ENCODE results near the gene OTUD4. TPM values are rescaled to one million over a fixed set of nuclear protein-coding genes. Genes with fewer than 3 reads are reported as not detected.
A peak's percentile ranks its signal among the peaks of the same experiment; 100 is the strongest.
"Not testable (repeated sequence)": the region's sequence is repeated elsewhere in the genome, so short reads cannot be mapped to it uniquely, and the experiment has no call there.

OTUD4 gene
- total RNA-seq, 1 donor from 2014 or later = 36.2 TPM

GRCh38 chr4:145183023-145183422 lies 2.6 kb upstream of the OTUD4 start:
- DNase-seq = no peak
- ATAC-seq (ENCODE audit: poor library complexity) = no peak
- intact Hi-C loops (cut with DNase I) = no loop called here

DNA sequence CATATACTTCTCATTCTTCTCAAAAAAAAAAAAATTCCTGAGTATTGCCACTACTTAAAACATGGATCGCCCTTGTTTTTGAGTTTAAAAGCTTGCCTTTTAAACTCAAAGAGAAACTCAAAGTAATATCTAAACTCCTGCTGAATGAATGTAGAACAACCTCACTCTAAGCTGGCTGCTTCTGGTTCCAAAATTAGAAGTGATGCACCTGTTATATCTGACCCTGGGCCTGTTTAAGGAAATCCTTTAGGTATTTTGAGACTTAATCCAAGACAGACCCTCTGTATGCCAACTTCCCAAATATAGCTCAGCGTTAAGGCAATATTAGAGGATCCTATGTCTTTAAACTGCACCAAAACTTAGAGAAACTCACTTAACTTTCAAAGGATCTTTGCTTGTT lies 1.8 kb upstream of the OTUD4 start:
- DNase-seq = no peak
- intact Hi-C loops (cut with DNase I) = no loop called here
- no peak for ATAC-seq (ENCODE audit: poor library complexity)

DNA sequence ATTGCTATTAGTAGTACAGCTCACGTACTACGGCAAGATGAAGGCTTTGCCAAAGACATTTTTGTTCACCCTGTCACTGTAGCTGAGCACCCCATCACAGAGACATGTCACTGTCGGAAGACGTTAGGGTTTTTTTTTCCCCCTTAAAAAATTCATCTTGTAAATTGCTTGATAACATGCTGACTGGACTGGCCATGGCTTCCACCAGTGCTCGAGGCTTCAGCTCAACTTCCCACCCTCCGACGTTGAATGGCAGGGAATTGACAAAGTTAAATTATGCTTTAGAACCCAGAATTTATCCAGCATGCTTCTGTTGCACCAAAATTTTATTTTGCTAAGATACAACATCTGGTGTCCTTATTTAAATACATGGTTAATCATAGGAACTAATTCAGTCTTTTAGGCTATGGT lies 707 bp upstream of the OTUD4 start:
- ATAC-seq (ENCODE audit: poor library complexity) (no peak), DNase-seq (no peak)
- intact Hi-C loops (cut with DNase I) = no loop called here

GRCh38 chr4:145179861-145180297 lies 510 bp downstream of the OTUD4 start:
- intact Hi-C loops (cut with DNase I); DNase-seq: not testable (repeated sequence)
- peak; percentile 45 for ATAC-seq (ENCODE audit: poor library complexity)

- DNase-seq (peak; percentile 81), ATAC-seq (ENCODE audit: poor library complexity) (peak; percentile 63)
- intact Hi-C loops (cut with DNase I) = no loop called here
Measured at GRCh38 chr4:145179281-145179860, 1.0 kb downstream of the OTUD4 start.

DNA sequence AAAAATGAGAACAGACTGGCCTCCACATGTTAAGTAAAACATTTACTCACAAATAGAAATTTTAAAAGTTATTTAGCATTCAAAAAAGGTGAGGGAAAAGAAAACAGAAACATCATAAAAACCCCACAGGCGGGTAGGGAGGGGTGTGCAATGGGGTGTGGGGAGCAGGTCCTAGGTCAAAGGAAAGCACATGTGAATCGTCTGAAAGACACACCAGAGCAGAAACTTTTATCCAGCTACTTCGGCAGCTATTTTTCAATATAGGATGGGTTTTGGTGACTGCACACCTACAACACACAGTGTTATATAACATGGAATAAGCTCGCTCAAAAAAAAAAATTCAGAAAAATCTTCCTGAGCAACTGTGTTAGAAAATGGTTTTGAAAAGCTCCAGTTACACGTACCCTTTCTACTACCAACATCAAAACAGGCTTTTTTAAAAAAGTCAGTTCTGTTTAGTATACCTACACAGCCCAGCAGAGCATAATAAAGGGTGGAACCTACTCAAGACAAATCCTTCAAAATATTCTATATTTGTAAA lies 1.6 kb downstream of the OTUD4 start:
- intact Hi-C loops (cut with DNase I) = no loop called here
- DNase-seq (no peak), ATAC-seq (ENCODE audit: poor library complexity) (no peak)

GRCh38 chr4:145177906-145178538 lies 2.4 kb downstream of the OTUD4 start:
- ATAC-seq (ENCODE audit: poor library complexity) (no peak), DNase-seq (no peak)
- intact Hi-C loops (cut with DNase I) = no loop called here

GRCh38 chr4:145177511-145177905 lies 2.9 kb downstream of the OTUD4 start:
- intact Hi-C loops (cut with DNase I) = no loop called here
- no peak for ATAC-seq (ENCODE audit: poor library complexity)
- no peak for DNase-seq

DNA sequence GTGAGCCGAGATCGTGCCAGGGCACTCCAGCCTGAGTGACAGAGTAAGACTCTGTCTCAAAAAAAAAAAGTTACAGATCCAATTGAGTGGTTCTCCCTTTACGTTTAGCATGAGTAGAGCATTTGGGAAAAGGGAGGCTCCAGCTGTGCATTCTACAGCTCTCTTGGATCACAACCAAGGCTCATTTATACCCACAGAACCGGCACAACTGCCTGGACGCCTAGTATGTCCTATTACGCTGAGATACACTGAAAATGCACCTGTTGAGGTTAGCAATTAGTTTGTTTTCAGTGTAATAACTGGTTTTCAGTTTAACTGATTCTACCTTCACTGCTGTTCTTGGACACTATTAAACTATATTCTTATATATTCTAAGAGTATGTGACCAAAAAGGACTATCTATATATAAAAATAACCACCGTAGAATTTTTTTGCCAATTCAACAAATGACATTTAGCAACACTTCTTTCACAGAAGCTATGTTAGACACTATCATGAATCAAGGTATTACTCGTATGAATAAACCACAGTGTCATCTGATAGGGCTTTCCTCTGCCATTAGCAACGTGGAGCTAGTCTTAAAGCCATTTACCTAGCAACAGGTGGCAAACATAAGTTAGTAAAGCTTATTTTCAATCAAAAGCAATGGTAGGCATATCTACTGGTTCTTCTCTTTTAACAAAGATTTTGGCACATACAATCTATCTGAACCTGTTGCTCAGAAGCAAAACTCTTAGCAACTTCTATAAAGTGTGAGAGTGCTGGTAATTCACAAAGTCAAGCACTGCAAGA lies 3.6 kb downstream of the OTUD4 start:
- ATAC-seq (ENCODE audit: poor library complexity) = no peak
- no peak for DNase-seq
- intact Hi-C loops (cut with DNase I) = no loop called here

DNA sequence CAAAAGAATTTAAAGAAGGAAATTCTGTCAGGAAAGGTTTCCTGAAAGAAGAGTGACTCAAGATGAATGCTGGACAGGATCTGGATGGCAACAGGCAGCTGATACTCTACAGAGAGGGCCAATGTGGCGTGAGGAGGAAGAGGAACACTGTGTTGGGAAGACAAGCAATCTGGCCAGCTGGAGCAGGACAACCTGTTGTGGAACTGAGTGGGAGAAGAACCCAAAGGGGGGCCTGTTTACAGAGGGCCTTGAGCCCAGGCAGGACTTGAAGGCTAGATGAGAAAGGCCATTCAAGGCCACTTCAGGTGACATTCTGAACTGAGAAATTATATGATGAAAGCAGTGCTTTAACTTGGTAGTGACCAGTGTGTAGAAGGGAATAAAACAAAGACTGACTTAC lies 8.5 kb downstream of the OTUD4 start:
- DNase-seq = no peak
- peak; percentile 32 for ATAC-seq (ENCODE audit: poor library complexity)
- intact Hi-C loops (cut with DNase I) = no loop called here

GRCh38 chr4:145170223-145170622 lies 10.2 kb downstream of the OTUD4 start:
- intact Hi-C loops (cut with DNase I) = no loop called here
- peak; percentile 36 for ATAC-seq (ENCODE audit: poor library complexity)
- no peak for DNase-seq

- DNase-seq (no peak), ATAC-seq (ENCODE audit: poor library complexity) (no peak)
- intact Hi-C loops (cut with DNase I) = no loop called here
Measured at GRCh38 chr4:145168581-145169187, 11.7 kb downstream of the OTUD4 start.

DNA sequence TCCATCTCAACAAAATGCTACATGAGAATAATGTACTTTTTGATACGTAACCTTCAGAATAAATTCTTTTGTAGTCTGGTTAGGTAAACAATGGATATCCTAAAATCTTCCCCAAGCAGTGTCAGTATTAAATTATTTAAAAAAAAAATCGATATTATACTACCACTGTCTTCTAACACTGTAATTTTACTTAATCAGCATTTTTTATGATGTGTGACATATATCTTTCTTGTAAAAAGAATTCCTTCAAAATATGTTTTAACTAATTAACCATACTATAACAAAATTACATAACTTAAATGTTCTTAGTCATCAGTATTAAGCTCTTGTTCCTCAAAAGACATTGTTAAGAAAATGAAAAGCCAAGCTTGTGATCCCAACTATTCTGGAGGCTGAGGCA lies 12.5 kb downstream of the OTUD4 start:
- ATAC-seq (ENCODE audit: poor library complexity) (no peak), DNase-seq (no peak)
- intact Hi-C loops (cut with DNase I) = no loop called here

GRCh38 chr4:145161549-145161948 lies 18.8 kb downstream of the OTUD4 start:
- DNase-seq (no peak), ATAC-seq (ENCODE audit: poor library complexity) (no peak)
- intact Hi-C loops (cut with DNase I) = no loop called here

GRCh38 chr4:145156986-145157385 lies 23.4 kb downstream of the OTUD4 start:
- ATAC-seq (ENCODE audit: poor library complexity) (no peak), DNase-seq (no peak)
- intact Hi-C loops (cut with DNase I) = loop anchor here (10.0 kb wide), 2 partner anchors 52 to 448 kb away; no protein-coding TSS in a partner anchor

- no peak for ATAC-seq (ENCODE audit: poor library complexity)
- DNase-seq = no peak
- intact Hi-C loops (cut with DNase I) = loop anchor here (10.0 kb wide), 2 partner anchors 51 to 449 kb away; no protein-coding TSS in a partner anchor
Measured at GRCh38 chr4:145155268-145155870, 25.0 kb downstream of the OTUD4 start.

DNA sequence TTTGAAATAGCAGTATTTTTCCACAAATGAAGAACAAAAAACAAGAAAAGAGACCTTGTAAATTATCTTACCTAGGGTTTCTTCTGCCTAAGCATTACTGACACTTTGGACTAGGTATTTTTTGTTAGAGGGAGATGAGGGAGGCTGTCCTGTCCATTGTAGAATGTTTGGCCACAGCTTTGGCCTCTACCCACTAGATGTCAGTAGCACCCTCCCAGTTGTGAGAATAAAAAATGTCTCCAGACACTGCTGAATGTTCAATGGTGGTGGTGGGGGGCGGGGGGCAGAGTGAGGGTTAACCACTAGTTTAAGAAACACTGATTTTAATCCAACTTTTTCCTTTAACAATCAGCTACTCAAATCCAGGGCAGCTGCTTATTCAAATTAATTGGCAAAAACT lies 25.8 kb downstream of the OTUD4 start:
- intact Hi-C loops (cut with DNase I) = loop anchor here (10.0 kb wide), 2 partner anchors 50 to 450 kb away; no protein-coding TSS in a partner anchor
- DNase-seq = no peak
- peak; percentile 88 for ATAC-seq (ENCODE audit: poor library complexity)

GRCh38 chr4:145153904-145154298 lies 26.5 kb downstream of the OTUD4 start:
- intact Hi-C loops (cut with DNase I) = loop anchor here (10.0 kb wide), 2 partner anchors 49 to 451 kb away; no protein-coding TSS in a partner anchor
- ATAC-seq (ENCODE audit: poor library complexity) = no peak
- no peak for DNase-seq
